SU-DHL-6 (cell line): ENCODE results near the gene CRYGS.

Source experiments
- H2AFZ ChIP-seq: fragments of 200-600 bp; sonication (generic); 2 replicates; pipeline ENCODE4 v1.6.1; 2014; ENCODE audit warnings: low read depth, mild to moderate bottlenecking, moderate library complexity, mixed read lengths, antibody characterized with exemption, low read length; ENCODE audit not compliant: severe bottlenecking
- H3F3A ChIP-seq: fragments of 200-600 bp; shearing (Covaris generic); 2 replicates; pipeline ENCODE4 v1.6.0; 2016; ENCODE audit warnings: antibody characterized with exemption, mild to moderate bottlenecking; ENCODE audit not compliant: insufficient read depth
- H3K27ac ChIP-seq: fragments of 200-600 bp; sonication (generic); 2 replicates; pipeline ENCODE4 v1.5.1; 2016; ENCODE audit warnings: low read depth, mild to moderate bottlenecking, low read length, moderate library complexity, mixed read lengths
- H3K27me3 ChIP-seq: fragments of 200-600 bp; sonication (generic), shearing (Covaris generic); 2 replicates; pipeline ENCODE4 v1.6.0; 2014; ENCODE audit warnings: mild to moderate bottlenecking, low read length
- H3K36me3 ChIP-seq: fragments of 200-600 bp; sonication (generic); 2 replicates; pipeline ENCODE4 v1.6.1; 2014; ENCODE audit warnings: mild to moderate bottlenecking, low read length, mixed read lengths
- H3K4me2 ChIP-seq: fragments of 300-600, 200-600 bp; shearing (Covaris generic), sonication (generic); 2 replicates; pipeline ENCODE4 v1.6.0; 2014; ENCODE audit warnings: low read length, low read depth, mild to moderate bottlenecking; ENCODE audit not compliant: poor library complexity, severe bottlenecking
- H3K4me3 ChIP-seq: fragments of 200-600 bp; sonication (generic); 2 replicates; pipeline ENCODE4 v1.5.1; 2014; ENCODE audit warnings: antibody characterized with exemption, low read length, mild to moderate bottlenecking, mixed read lengths; ENCODE audit not compliant: insufficient read depth, poor library complexity, severe bottlenecking
- H3K79me2 ChIP-seq: fragments of 200-600 bp; sonication (generic); 2 replicates; pipeline ENCODE4 v1.6.1; 2014; ENCODE audit warnings: mild to moderate bottlenecking, low read length, moderate library complexity; ENCODE audit not compliant: insufficient read depth
- H3K9ac ChIP-seq: fragments of 200-600 bp; sonication (generic); 2 replicates; pipeline ENCODE4 v1.7.0; 2014; ENCODE audit warnings: mild to moderate bottlenecking, low read length
- H3K9me2 ChIP-seq: fragments of 200-600 bp; sonication (generic); replicated peaks from 2 replicates; pipeline ENCODE4 v1.6.1; 2014; ENCODE audit warnings: low read length; ENCODE audit not compliant: insufficient read depth
- H3K9me3 ChIP-seq: fragments of 200-600 bp; sonication (generic); 2 replicates; pipeline ENCODE4 v1.6.1; 2014; ENCODE audit warnings: low read length, mixed read lengths; ENCODE audit not compliant: insufficient read depth
- H4K20me1 ChIP-seq: fragments of 200-600 bp; sonication (generic); 2 replicates; pipeline ENCODE4 v1.6.1; 2014; ENCODE audit warnings: low read depth, mild to moderate bottlenecking, antibody characterized with exemption, low read length, moderate library complexity, mixed read lengths
- CTCF ChIP-seq: fragments of 200-600 bp; sonication (generic); IDR thresholded peaks from one replicate; pipeline ENCODE4 v1.5.1; 2017; ENCODE audit warnings: antibody characterized with exemption, mild to moderate bottlenecking, low read length, moderate library complexity; ENCODE audit not compliant: insufficient read depth, poor library complexity, severe bottlenecking
- EZH2phosphoT487 ChIP-seq: fragments of 200-600 bp; sonication (generic), shearing (Covaris generic); conservative IDR thresholded peaks from 2 replicates; pipeline ENCODE4 v1.6.1; 2018; ENCODE audit warnings: mild to moderate bottlenecking, antibody characterized with exemption, low read length, moderate library complexity, mixed read lengths

Gene CRYGS

GRCh38 chr3:186544281-186544680, at the start of gene CRYGS:
CRYGS (minus strand) TSS chr3:186544380; CDS start chr3:186544326, 54 bp downstream.
- Histone ChIP-seq H3K27ac (no peak within 1 kb of the TSS), H3K27me3 (no peaks in the 10 kb centered on the region), H4K20me1 (no peaks in the 10 kb centered on the region), H3K79me2 (no peaks in the 10 kb centered on the region), H3K9me2 (no peaks in the 10 kb centered on the region), H2AFZ (no peak within 1 kb of the TSS), H3K9me3 (no peaks in the 10 kb centered on the region), H3K4me3 (no peak within 1 kb of the TSS), H3K4me2 (no peak within 1 kb of the TSS), H3F3A (0 out of 2 replicates have a peak, but pooled peaks cover 4% of the 10 kb centered on the region), H3K36me3 (peaks cover 24% of the 10 kb centered on the region; the same call in 1 of the 2 replicates), H3K9ac (no peak within 1 kb of the TSS)
- no peak for TF ChIP-seq CTCF

DNA sequence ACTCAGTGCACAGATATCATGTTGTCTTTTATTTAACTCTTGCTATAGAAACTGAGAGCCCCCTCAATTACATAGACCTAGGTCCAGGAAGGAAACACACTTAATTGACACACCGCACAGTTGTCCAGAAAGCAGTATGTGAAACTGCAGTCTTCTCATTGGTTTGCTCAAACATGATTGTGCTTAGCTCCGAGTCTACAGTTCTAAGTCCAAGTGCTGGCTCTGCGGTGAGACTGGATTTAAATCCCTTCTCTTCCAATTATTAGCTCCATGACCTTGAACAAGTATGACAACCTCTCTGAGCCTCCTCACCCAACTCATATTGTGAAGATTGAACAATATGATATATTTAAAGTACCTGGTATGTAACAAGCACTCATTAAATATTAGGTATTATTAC, 49.7 kb upstream of the CRYGS start:
- H3F3A ChIP-seq = no peaks in the 10 kb centered on the region
- H3K4me2 ChIP-seq = no peak overlapping the region
- TF ChIP-seq EZH2phosphoT487 (no peak), CTCF (no peak)
- no peak overlapping the region for H3K27ac ChIP-seq
- H3K79me2 ChIP-seq = no peaks in the 10 kb centered on the region
- no peaks in the 10 kb centered on the region for H4K20me1 ChIP-seq
- no peaks in the 10 kb centered on the region for H3K27me3 ChIP-seq
- no peaks in the 10 kb centered on the region for H3K36me3 ChIP-seq
- H3K9me2 ChIP-seq = no peaks in the 10 kb centered on the region
- H3K9me3 ChIP-seq = no peaks in the 10 kb centered on the region
- H3K9ac ChIP-seq = no peak overlapping the region
- no peak overlapping the region for H3K4me3 ChIP-seq
- H2AFZ ChIP-seq = no peak overlapping the region

- Histone ChIP-seq H3K9me3 (no peaks in the 10 kb centered on the region), H3K27ac (no peak overlapping the region), H3K4me2 (no peak overlapping the region), H3K36me3 (no peaks in the 10 kb centered on the region), H3K27me3 (no peaks in the 10 kb centered on the region), H3K9ac (no peak overlapping the region), H4K20me1 (no peaks in the 10 kb centered on the region), H3K4me3 (no peak overlapping the region), H2AFZ (no peak overlapping the region), H3K9me2 (no peaks in the 10 kb centered on the region), H3F3A (peaks cover 3% of the 10 kb centered on the region), H3K79me2 (no peaks in the 10 kb centered on the region)
- TF ChIP-seq CTCF (no peak), EZH2phosphoT487 (no peak)
These were observed 48.5 kb upstream of the CRYGS start for GRCh38 chr3:186592682-186593081.
